Nephron (organoid): ENCODE data around the gene PPP1R13B.

Source experiments
- H3K27ac Mint-ChIP-seq, 3 experiments: 2 replicates each; pipeline ENCODE4 v1.8.0; 2020; ENCODE audit warnings: mixed read lengths in 3 of 3, mild to moderate bottlenecking in 2 of 3, moderate library complexity in 1 of 3
- H3K27me3 Mint-ChIP-seq: 2 replicates; pipeline ENCODE4 v1.8.0; 2021; ENCODE audit warnings: low read depth, mild to moderate bottlenecking, moderate library complexity, mixed read lengths
- H3K36me3 Mint-ChIP-seq: 2 replicates; pipeline ENCODE4 v1.8.0; 2020; ENCODE audit warnings: low read depth, mixed read lengths
- H3K4me1 Mint-ChIP-seq: 2 replicates; pipeline ENCODE4 v1.8.0; 2020; ENCODE audit warnings: mixed read lengths
- H3K4me3 Mint-ChIP-seq, 3 experiments: 2 replicates each; pipeline ENCODE4 v1.8.0; 2020; ENCODE audit warnings: mild to moderate bottlenecking in 3 of 3, mixed read lengths in 3 of 3, moderate library complexity in 2 of 3
- H3K9me3 Mint-ChIP-seq: 2 replicates; pipeline ENCODE4 v1.8.0; 2020; ENCODE audit warnings: mixed read lengths
- CTCF ChIP-seq, 3 experiments: fragments of 200-600 bp; sonication (generic); IDR thresholded peaks; one replicate each; pipeline ENCODE4 v1.5.0; 2021; ENCODE audit warnings: antibody characterized with exemption in 3 of 3; ENCODE audit not compliant: unreplicated experiment in 3 of 3

Gene PPP1R13B

GRCh38 chr14:103727313-103727980 lies 119.9 kb downstream of the PPP1R13B start:
- Mint-ChIP-seq H3K4me3 (no peak overlapping the region), H3K27ac (no peak overlapping the region), H3K4me1 (peaks cover 9% of the 10 kb centered on the region), H3K36me3 (peaks cover 17% of the 10 kb centered on the region), H3K9me3 (no peaks in the 10 kb centered on the region), H3K27me3 (no peaks in the 10 kb centered on the region)
- TF ChIP-seq CTCF (IDR thresholded peaks at IDR 0.05; ENCODE audit: unreplicated experiment in 3 of 3): no peak

DNA sequence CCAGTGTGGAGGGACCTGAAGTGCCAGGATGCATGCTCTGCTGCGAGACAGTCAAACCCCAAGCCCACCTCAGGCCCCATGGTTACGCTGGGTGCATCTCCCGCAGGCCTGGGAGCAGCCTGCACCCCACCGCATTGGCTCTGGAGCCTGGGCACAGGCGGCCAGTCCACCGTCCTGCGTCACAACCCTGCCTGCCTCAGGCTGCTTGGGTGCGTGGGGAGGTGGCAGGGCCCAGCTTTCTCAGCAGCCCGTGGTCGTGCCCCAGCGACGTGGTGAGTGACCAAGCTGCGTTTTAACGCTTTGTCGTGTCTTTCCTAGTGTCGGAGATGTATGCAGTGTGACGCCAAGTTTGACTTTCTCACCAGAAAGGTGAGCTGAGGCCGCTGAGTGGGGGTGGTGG lies 120.9 kb downstream of the PPP1R13B start:
- Mint-ChIP-seq H3K4me3 (no peak overlapping the region), H3K36me3 (peaks cover 17% of the 10 kb centered on the region), H3K4me1 (peaks cover 13% of the 10 kb centered on the region), H3K9me3 (no peaks in the 10 kb centered on the region), H3K27me3 (no peaks in the 10 kb centered on the region), H3K27ac (no peak overlapping the region)
- no peak for TF ChIP-seq CTCF (IDR thresholded peaks at IDR 0.05; ENCODE audit: unreplicated experiment in 3 of 3)

GRCh38 chr14:103725739-103726395 lies 121.5 kb downstream of the PPP1R13B start:
- no peak for TF ChIP-seq CTCF (IDR thresholded peaks at IDR 0.05; ENCODE audit: unreplicated experiment in 3 of 3)
- no peak overlapping the region for H3K4me3 Mint-ChIP-seq
- H3K9me3 Mint-ChIP-seq: no peaks in the 10 kb centered on the region

DNA sequence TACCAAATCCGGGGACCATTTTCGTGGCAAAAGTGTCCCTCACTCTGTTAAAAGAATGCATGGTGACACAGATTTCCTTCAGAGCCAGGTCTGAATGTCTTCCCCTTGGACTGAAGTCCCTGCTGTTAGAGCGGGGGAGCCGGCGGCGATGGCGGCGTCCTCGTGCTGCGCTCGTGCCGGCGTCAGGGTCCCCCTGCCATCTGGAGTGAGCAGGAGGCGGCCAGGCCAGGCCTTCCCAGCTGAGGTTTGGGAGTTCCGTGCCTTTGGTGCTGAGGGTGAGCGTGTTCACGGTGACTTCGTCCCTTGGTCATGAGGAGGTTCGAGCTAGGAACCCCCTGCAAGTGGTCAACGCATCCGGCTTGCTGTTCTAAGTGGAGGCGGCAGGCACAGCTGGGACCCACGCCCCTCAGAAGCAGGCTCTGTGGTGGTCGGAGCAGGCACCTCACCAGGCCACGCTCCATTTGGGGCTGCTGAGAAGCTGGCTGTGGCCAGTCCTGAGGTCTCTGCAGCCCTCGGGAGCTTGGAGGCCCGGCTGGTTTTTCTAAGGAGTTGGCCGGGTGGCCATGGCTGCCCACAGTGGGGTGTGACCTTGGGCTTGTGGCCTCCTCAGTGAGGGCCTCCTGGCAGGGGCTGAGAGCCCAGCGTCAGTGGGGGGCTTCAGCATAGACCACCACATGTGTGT lies 122.2 kb downstream of the PPP1R13B start:
- no peaks in the 10 kb centered on the region for H3K9me3 Mint-ChIP-seq
- TF ChIP-seq CTCF (IDR thresholded peaks at IDR 0.05; ENCODE audit: unreplicated experiment in 3 of 3): no peak
- H3K27me3 Mint-ChIP-seq: no peaks in the 10 kb centered on the region
- peaks cover 17% of the 10 kb centered on the region for H3K36me3 Mint-ChIP-seq
- H3K4me3 Mint-ChIP-seq: no peak overlapping the region
- H3K4me1 Mint-ChIP-seq: peaks cover 17% of the 10 kb centered on the region
- H3K27ac Mint-ChIP-seq: no peak overlapping the region

More at GRCh38 chr14:103725739-103726395, 121.5 kb downstream of the PPP1R13B start:
- Mint-ChIP-seq H3K4me1 (peaks cover 13% of the 10 kb centered on the region), H3K27ac (no peak overlapping the region), H3K27me3 (no peaks in the 10 kb centered on the region), H3K36me3 (peaks cover 17% of the 10 kb centered on the region)

GRCh38 chr14:103724116-103724515 lies 123.3 kb downstream of the PPP1R13B start:
- H3K27ac Mint-ChIP-seq: no peak overlapping the region
- peaks cover 27% of the 10 kb centered on the region for H3K4me1 Mint-ChIP-seq
- no peak for TF ChIP-seq CTCF (IDR thresholded peaks at IDR 0.05; ENCODE audit: unreplicated experiment in 3 of 3)
- no peaks in the 10 kb centered on the region for H3K27me3 Mint-ChIP-seq
- H3K4me3 Mint-ChIP-seq: no peak overlapping the region
- no peaks in the 10 kb centered on the region for H3K9me3 Mint-ChIP-seq
- H3K36me3 Mint-ChIP-seq: peaks cover 9% of the 10 kb centered on the region
